HG03135 (cell line): ENCODE measurements around the gene LMBR1.
"Not testable (repeated sequence)": the region's sequence is repeated elsewhere in the genome, so short reads cannot be mapped to it uniquely, and the experiment has no call there.

Experiments used
- ATAC-seq: cut with Tn5 transposase; IDR thresholded peaks from one replicate; pipeline ENCODE4 v1.9.1; 2021; ENCODE audit warnings: mild to moderate bottlenecking, moderate library complexity; ENCODE audit not compliant: unreplicated experiment

LMBR1 gene

GRCh38 chr7:156907656-156908055 is 14.7 kb upstream of the LMBR1 start:
- ATAC-seq, result no peak

GRCh38 chr7:156906200-156906649 is 13.2 kb upstream of the LMBR1 start:
- no peak for ATAC-seq

DNA sequence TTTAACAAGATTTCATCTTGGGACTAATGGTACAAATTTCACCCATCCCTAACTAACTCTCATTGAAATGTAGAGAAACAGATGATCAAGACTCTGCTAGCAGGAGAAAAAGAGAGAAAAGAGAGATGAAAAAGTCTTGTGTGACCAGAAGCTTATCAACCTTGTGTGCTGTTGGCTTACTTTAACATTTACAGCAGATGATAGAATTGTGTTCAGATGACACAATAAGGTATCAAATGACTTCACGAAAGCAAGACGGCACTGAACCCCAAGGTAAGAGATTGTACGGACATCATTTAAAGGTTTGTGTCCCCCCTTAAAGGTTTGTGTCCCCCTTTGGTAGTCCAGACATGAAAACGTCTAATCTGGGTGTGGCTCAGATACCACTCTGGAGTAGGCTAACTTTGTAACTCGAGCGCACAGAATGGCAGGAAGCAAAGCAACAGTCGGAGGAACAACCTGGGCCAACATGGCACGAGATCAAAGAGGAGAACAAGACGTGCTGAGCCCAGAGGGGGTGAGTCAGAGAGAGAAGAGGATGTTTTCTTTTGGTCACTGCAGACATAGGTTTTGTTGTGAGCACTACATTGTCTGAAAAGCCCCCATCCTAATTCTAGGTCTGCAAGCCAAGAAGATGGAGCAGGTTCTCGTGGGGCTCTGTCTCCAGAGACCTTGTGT is 10.4 kb upstream of the LMBR1 start:
- ATAC-seq, result no peak

- ATAC-seq, result not testable (repeated sequence)
These were observed 7.1 kb upstream of the LMBR1 start for GRCh38 chr7:156900093-156900492.

DNA sequence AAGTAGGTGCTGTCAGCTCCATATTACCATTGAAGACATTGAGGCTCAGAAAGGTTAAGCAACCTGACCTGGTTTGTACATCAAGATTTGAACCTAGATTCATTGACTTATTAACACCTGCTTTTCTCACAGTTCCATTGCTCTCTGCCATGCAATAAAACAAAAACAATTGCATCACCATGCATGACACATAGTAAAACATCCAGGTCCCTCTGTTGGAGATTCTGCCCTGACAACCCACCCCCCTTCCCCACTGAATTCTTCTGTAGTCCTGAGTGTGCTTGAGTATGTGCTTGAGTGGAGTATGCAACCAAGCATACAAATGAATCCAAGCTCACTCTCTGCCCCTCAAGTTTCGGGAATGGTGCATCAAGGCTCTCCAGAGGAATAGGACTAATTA is 6.0 kb upstream of the LMBR1 start:
- no peak for ATAC-seq

DNA sequence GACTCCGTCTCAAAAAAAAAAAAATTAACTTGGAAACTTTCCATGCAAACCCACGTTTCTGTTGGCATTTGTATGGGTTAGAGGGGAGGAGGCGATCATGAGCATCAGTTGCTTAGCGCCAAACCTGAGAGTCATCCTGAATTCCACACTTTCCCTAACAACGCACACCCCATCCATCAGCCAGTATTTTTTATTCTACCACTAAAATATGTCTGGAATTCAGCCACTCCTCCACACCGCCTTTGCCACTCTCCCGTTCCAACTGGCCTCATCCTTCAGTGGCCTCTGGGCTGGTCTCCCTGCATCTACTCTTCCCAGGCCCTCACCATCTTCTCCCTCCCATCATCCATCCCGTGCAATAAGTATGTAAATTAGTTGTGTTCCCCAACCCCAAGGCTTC is 4.7 kb upstream of the LMBR1 start:
- ATAC-seq, result no peak

- no peak for ATAC-seq
These were observed 3.5 kb upstream of the LMBR1 start for GRCh38 chr7:156896388-156897022.

DNA sequence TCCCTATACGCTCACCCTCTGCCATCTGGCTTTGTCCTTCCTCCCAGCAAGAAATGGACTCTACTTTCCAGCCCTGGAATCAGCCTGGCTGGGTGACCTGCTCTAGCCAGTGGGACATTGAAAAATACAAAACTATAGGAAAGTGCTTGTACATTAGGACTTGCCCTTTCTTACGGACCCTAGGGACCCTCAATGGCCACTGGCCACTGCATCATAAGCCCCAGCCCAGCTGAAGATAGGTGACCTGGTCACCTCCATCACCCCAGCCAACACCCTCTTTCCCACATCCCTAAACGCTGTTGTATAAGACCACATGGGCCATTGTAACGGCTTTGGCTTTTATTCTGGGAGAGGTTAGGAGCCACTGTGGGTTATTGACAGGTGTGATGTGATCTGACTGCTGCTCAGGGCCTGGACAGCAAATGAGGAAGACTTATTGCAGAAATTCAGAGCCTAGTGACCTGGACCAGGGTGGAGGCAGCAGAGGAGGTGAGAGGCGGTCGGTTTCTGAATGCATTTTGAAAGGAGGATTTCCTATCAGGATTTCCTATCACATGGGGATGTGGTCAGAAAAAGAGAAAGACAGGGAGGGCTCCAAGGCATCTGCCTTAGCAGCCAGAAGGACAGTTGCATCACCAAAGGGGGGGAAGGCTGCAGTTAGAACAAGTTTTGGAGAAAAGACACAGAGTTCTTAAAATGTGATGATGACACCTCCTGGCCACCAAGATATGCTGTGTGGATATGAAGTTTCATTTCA is 2.2 kb upstream of the LMBR1 start:
- ATAC-seq, result no peak

DNA sequence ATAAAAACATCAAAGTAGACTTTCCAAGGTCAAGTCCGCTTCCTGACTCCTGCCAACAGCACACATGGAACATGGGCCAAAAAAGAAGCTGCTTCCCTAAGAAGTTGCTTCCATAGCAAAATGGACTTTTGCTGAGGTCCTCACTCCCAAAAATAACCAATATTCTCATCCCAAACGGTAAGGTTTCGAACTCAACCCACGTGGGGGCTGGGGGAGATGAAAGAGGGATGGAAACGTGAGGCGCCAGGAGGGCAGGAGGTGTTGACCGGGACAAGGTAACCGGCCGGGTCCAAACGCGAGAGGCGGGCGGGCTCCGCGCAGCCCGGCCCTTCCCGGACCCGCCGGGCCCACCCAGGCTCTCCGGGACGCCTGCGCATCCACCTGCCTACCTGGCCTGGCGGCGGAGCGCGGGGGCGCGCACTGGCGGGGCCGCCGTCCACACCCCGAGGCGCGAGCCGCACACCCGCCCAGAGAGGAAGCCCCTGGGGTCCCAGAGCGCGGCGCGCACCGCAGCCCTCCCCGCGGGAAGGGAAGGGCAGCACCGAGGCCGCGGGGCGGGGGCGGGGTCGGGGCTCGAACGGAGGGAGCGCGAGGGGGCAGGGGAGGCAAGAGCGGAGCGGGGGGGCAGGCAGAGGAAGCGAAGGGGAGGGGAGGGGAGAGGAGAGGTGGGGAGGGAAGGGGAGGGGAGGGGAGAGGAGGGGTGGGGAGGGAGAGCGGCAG is 742 bp downstream of the LMBR1 start:
- ATAC-seq, result peak; percentile 21

DNA sequence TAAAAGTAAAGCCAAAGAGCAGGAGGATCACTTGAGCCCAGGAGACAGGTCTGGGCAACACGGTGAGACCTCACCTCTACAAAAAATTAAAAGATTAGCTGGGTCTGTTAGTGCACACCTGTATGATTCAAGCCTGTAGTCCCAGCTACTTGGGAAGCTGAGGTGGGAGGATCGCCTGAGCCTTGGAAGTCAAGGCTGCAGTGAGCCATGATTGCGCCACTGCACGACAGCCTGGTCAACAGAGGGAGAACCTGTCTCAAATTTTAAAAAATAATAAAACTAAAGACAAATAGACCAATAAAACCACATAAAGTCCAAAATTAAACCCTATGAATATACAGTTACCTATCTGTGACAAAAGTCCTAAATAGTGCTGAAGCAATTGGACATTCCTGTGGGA is 3.2 kb downstream of the LMBR1 start:
- ATAC-seq, result no peak

GRCh38 chr7:156889089-156889488 is 3.9 kb downstream of the LMBR1 start:
- ATAC-seq, result no peak

GRCh38 chr7:156886020-156886795 is 6.8 kb downstream of the LMBR1 start:
- ATAC-seq, result no peak

GRCh38 chr7:156881679-156882078 is 11.3 kb downstream of the LMBR1 start:
- no peak for ATAC-seq

GRCh38 chr7:156875766-156876165 is 17.2 kb downstream of the LMBR1 start:
- ATAC-seq, result no peak

- ATAC-seq, result not testable (repeated sequence)
These were observed 24.6 kb downstream of the LMBR1 start for GRCh38 chr7:156868363-156868762.

DNA sequence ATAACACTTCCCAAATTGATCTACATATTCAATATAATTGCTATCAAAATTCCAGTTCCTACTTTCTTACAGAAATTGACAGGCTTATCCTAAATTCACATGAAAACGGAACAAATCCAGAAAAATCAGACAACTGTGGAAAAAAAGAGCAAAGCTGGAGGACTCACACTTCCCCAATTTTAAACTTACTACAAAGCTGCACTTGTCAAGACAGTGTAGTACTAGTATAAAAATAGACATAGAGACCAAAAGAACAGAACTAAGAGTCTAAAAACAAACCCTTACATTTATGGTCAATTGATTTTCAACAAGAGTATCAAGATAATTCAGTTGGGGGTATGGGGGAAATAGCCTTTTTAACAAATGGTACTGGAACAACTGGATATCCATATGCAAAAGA is 27.5 kb downstream of the LMBR1 start:
- no peak for ATAC-seq

GRCh38 chr7:156862022-156862421 is 31.0 kb downstream of the LMBR1 start:
- not testable (repeated sequence) for ATAC-seq

- ATAC-seq, result no peak
These were observed 31.8 kb downstream of the LMBR1 start for GRCh38 chr7:156861212-156861611.

- not testable (repeated sequence) for ATAC-seq
These were observed 32.9 kb downstream of the LMBR1 start for GRCh38 chr7:156860099-156860498.

DNA sequence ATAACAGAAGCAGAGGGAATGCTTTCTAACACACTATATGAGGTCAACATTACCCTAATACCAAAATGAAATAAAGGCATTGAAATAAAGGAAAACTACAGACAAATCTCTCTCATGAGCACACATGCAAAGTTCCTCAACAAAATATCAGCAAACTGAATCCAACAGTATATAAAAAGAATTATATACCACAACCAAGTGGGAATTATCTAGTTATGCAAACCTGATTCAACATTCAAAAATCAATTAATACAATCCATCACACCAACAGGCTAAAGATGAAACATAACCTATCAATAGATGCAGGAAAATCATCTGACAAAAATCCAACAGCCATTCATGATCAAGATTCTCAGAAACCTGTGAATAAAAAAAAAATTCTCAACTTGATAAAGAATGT is 34.5 kb downstream of the LMBR1 start:
- no peak for ATAC-seq

- ATAC-seq, result no peak
These were observed 35.2 kb downstream of the LMBR1 start for GRCh38 chr7:156857757-156858156.
